ENCODE data around the gene EVL. TPM values are rescaled to one million over a fixed set of nuclear protein-coding genes. Genes with fewer than 3 reads are reported as not detected.
"Not testable (repeated sequence)": the region's sequence is repeated elsewhere in the genome, so short reads cannot be mapped to it uniquely, and the experiment has no call there.

Gene EVL
- total RNA-seq, 3 donors from 2014 or later, result 32.0 to 42.8 (median 36.0) TPM

- H3K4me3 ChIP-seq, result no peak overlapping the region
- peaks cover 8% of the 10 kb centered on the region for H3K4me1 ChIP-seq (ENCODE audit: low read depth)
- no peaks in the 10 kb centered on the region for H3K36me3 ChIP-seq (ENCODE audit: low read depth)
- TF ChIP-seq CTCF (IDR thresholded peaks at IDR 0.05), result no peak
- intact Hi-C loops (cut with DNase I, micrococcal nuclease), result no loop called here
- ATAC-seq (no peak), DNase-seq (no peak)
- H3K9me3 ChIP-seq, result no peaks in the 10 kb centered on the region
These were observed 105.7 kb downstream of the EVL start for GRCh38 chr14:100170880-100171279.

GRCh38 chr14:100172811-100173210 is 107.6 kb downstream of the EVL start:
- no peak overlapping the region for H3K4me3 ChIP-seq
- no peak for TF ChIP-seq CTCF (IDR thresholded peaks at IDR 0.05)
- no peaks in the 10 kb centered on the region for H3K36me3 ChIP-seq (ENCODE audit: low read depth)
- peaks cover 3% of the 10 kb centered on the region for H3K4me1 ChIP-seq (ENCODE audit: low read depth)
- H3K9me3 ChIP-seq, result no peaks in the 10 kb centered on the region
- ATAC-seq, result no peak
- intact Hi-C loops (cut with DNase I, micrococcal nuclease), result no loop called here
- no peak for DNase-seq

- Histone ChIP-seq H3K4me3 (no peak overlapping the region), H3K36me3 (ENCODE audit: low read depth) (no peaks in the 10 kb centered on the region), H3K9me3 (no peaks in the 10 kb centered on the region), H3K4me1 (ENCODE audit: low read depth) (peaks cover 3% of the 10 kb centered on the region)
- no peak for TF ChIP-seq CTCF (IDR thresholded peaks at IDR 0.05)
- ATAC-seq (no peak), DNase-seq (no peak)
- intact Hi-C loops (cut with DNase I, micrococcal nuclease), result no loop called here
These were observed 108.1 kb downstream of the EVL start for GRCh38 chr14:100173353-100173752.

GRCh38 chr14:100176811-100177327 is 111.6 kb downstream of the EVL start:
- Histone ChIP-seq H3K36me3 (ENCODE audit: low read depth) (no peaks in the 10 kb centered on the region), H3K4me3 (no peak overlapping the region), H3K4me1 (ENCODE audit: low read depth) (peaks cover 3% of the 10 kb centered on the region), H3K9me3 (no peaks in the 10 kb centered on the region)
- no peak for TF ChIP-seq CTCF (IDR thresholded peaks at IDR 0.05)
- ATAC-seq (no peak), DNase-seq (no peak)
- intact Hi-C loops (cut with DNase I, micrococcal nuclease), result no loop called here

GRCh38 chr14:100178691-100179090 is 113.5 kb downstream of the EVL start:
- Histone ChIP-seq H3K4me3 (no peak overlapping the region), H3K36me3 (ENCODE audit: low read depth) (no peaks in the 10 kb centered on the region), H3K9me3 (no peaks in the 10 kb centered on the region), H3K4me1 (ENCODE audit: low read depth) (peaks cover 3% of the 10 kb centered on the region)
- ATAC-seq, result no peak
- no peak for TF ChIP-seq CTCF (IDR thresholded peaks at IDR 0.05)
- intact Hi-C loops (cut with DNase I, micrococcal nuclease), result no loop called here
- DNase-seq, result no peak

- H3K9me3 ChIP-seq; H3K4me1 ChIP-seq (ENCODE audit: low read depth); ATAC-seq; H3K36me3 ChIP-seq (ENCODE audit: low read depth); DNase-seq; H3K4me3 ChIP-seq: not testable (repeated sequence)
- intact Hi-C loops (cut with DNase I, micrococcal nuclease), result loop anchor here in 1 of 2 donors (10.0 kb wide), 1 partner anchor 196 kb away; no protein-coding TSS in a partner anchor
These were observed 115.4 kb downstream of the EVL start for GRCh38 chr14:100180671-100181070.

- not testable (repeated sequence) for DNase-seq; H3K36me3 ChIP-seq (ENCODE audit: low read depth); ATAC-seq; H3K9me3 ChIP-seq; H3K4me3 ChIP-seq; H3K4me1 ChIP-seq (ENCODE audit: low read depth)
- intact Hi-C loops (cut with DNase I, micrococcal nuclease), result loop anchor here in 1 of 2 donors (10.0 kb wide), 1 partner anchor 197 kb away; no protein-coding TSS in a partner anchor
These were observed 116.8 kb downstream of the EVL start for GRCh38 chr14:100181876-100182551.
